Stomach smooth muscle (tissue), 2 donors: Measurements from ENCODE around the gene AKT2.

Experiments
- H3K27ac ChIP-seq: one replicate; pipeline ENCODE4 v1.7.0; 2013; ENCODE audit warnings: mild to moderate bottlenecking, low read length, inconsistent platforms
- H3K27me3 ChIP-seq, 2 donors: one replicate each; pipeline ENCODE4 v1.7.0; 2013; ENCODE audit warnings: low read length in 2 of 2; ENCODE audit not compliant: insufficient read depth in 2 of 2, control insufficient read depth in 1 of 2
- H3K36me3 ChIP-seq, 2 donors: one replicate each; pipeline ENCODE4 v1.7.0; 2013; ENCODE audit warnings: low read length in 2 of 2; ENCODE audit not compliant: control insufficient read depth in 2 of 2, insufficient read depth in 2 of 2
- H3K4me1 ChIP-seq: one replicate; pipeline ENCODE4 v1.7.0; 2013; ENCODE audit warnings: low read length; ENCODE audit not compliant: control insufficient read depth, insufficient read depth
- H3K4me3 ChIP-seq, 2 donors: one replicate each; pipeline ENCODE4 v1.7.0; 2013; ENCODE audit warnings: low read length in 2 of 2
- H3K9ac ChIP-seq, 2 donors: one replicate each; pipeline ENCODE4 v1.7.0; 2013; ENCODE audit warnings: low read length in 2 of 2, mild to moderate bottlenecking in 1 of 2
- H3K9me3 ChIP-seq, 2 donors: one replicate each; pipeline ENCODE4 v1.7.0; 2013; ENCODE audit warnings: low read length in 2 of 2; ENCODE audit not compliant: control insufficient read depth in 2 of 2
- donor health status: healthy.
- donor health status: Pancreatic carcinoma.

The AKT2 gene

GRCh38 chr19:40243181-40243580 lies 42.0 kb downstream of the AKT2 start:
- peaks cover 22% of the 10 kb centered on the region for H3K4me1 ChIP-seq
- no peak overlapping the region for H3K27ac ChIP-seq
- no peak overlapping the region for H3K4me3 ChIP-seq
- no peaks in the 10 kb centered on the region for H3K9me3 ChIP-seq
- no peaks in the 10 kb centered on the region for H3K27me3 ChIP-seq
- H3K9ac ChIP-seq, result no peak overlapping the region
- H3K36me3 ChIP-seq, result peaks cover 22 to 27% of the 10 kb centered on the region in 2 donors

GRCh38 chr19:40242480-40242879 lies 42.7 kb downstream of the AKT2 start:
- Histone ChIP-seq H3K9me3 (no peaks in the 10 kb centered on the region), H3K27ac (no peak overlapping the region), H3K9ac (no peak overlapping the region), H3K4me1 (peaks cover 17% of the 10 kb centered on the region), H3K4me3 (no peak overlapping the region), H3K36me3 (peaks cover 21 to 34% of the 10 kb centered on the region in 2 donors), H3K27me3 (no peaks in the 10 kb centered on the region)

GRCh38 chr19:40241809-40242384 lies 43.2 kb downstream of the AKT2 start:
- Histone ChIP-seq H3K4me3 (no peak overlapping the region), H3K9me3 (no peaks in the 10 kb centered on the region), H3K36me3 (peaks cover 23 to 35% of the 10 kb centered on the region in 2 donors), H3K27me3 (no peaks in the 10 kb centered on the region), H3K9ac (no peak overlapping the region), H3K27ac (no peak overlapping the region), H3K4me1 (peaks cover 17% of the 10 kb centered on the region)

GRCh38 chr19:40241125-40241808 lies 43.9 kb downstream of the AKT2 start:
- Histone ChIP-seq H3K4me3 (no peak overlapping the region), H3K4me1 (peaks cover 17% of the 10 kb centered on the region), H3K27me3 (no peaks in the 10 kb centered on the region), H3K9ac (no peak overlapping the region), H3K36me3 (peaks cover 28 to 38% of the 10 kb centered on the region in 2 donors), H3K27ac (no peak overlapping the region), H3K9me3 (no peaks in the 10 kb centered on the region)

- Histone ChIP-seq H3K36me3 (peaks cover 35 to 46% of the 10 kb centered on the region in 2 donors), H3K27me3 (no peaks in the 10 kb centered on the region), H3K27ac (no peak overlapping the region), H3K9me3 (no peaks in the 10 kb centered on the region), H3K9ac (no peak overlapping the region), H3K4me1 (peaks cover 13% of the 10 kb centered on the region), H3K4me3 (no peak overlapping the region)
These were observed 44.8 kb downstream of the AKT2 start for GRCh38 chr19:40240332-40240731.

GRCh38 chr19:40239415-40240226 lies 45.5 kb downstream of the AKT2 start:
- Histone ChIP-seq H3K36me3 (peaks cover 40 to 51% of the 10 kb centered on the region in 2 donors), H3K27me3 (no peaks in the 10 kb centered on the region), H3K9ac (no peak overlapping the region), H3K4me3 (no peak overlapping the region), H3K9me3 (no peaks in the 10 kb centered on the region), H3K27ac (no peak overlapping the region), H3K4me1 (peaks cover 5% of the 10 kb centered on the region)

GRCh38 chr19:40238775-40239174 lies 46.4 kb downstream of the AKT2 start:
- Histone ChIP-seq H3K27ac (no peak overlapping the region), H3K4me3 (no peak overlapping the region), H3K36me3 (peaks cover 40 to 53% of the 10 kb centered on the region in 2 donors), H3K9me3 (no peaks in the 10 kb centered on the region), H3K9ac (no peak overlapping the region), H3K4me1 (peaks cover 5% of the 10 kb centered on the region), H3K27me3 (no peaks in the 10 kb centered on the region)

GRCh38 chr19:40237791-40238190 lies 47.4 kb downstream of the AKT2 start:
- Histone ChIP-seq H3K36me3 (peaks cover 40 to 53% of the 10 kb centered on the region in 2 donors), H3K27ac (no peak overlapping the region), H3K4me3 (no peak overlapping the region), H3K4me1 (peaks cover 5% of the 10 kb centered on the region), H3K9ac (no peak overlapping the region), H3K27me3 (no peaks in the 10 kb centered on the region), H3K9me3 (no peaks in the 10 kb centered on the region)

GRCh38 chr19:40236366-40236765 lies 48.8 kb downstream of the AKT2 start:
- Histone ChIP-seq H3K4me1 (peaks cover 4% of the 10 kb centered on the region), H3K9ac (no peak overlapping the region), H3K27me3 (no peaks in the 10 kb centered on the region), H3K36me3 (peaks cover 37 to 48% of the 10 kb centered on the region in 2 donors), H3K4me3 (no peak overlapping the region), H3K9me3 (no peaks in the 10 kb centered on the region), H3K27ac (no peak overlapping the region)

- Histone ChIP-seq H3K36me3 (peaks cover 34 to 46% of the 10 kb centered on the region in 2 donors), H3K27me3 (no peaks in the 10 kb centered on the region), H3K9me3 (no peaks in the 10 kb centered on the region), H3K27ac (no peak overlapping the region), H3K9ac (no peak overlapping the region), H3K4me3 (no peak overlapping the region), H3K4me1 (peaks cover 4% of the 10 kb centered on the region)
These were observed 49.2 kb downstream of the AKT2 start for GRCh38 chr19:40236026-40236355.
